Measurements from ENCODE around the gene ADGRG3. TPM values are rescaled to one million over a fixed set of nuclear protein-coding genes. Genes with fewer than 3 reads are reported as not detected.

The ADGRG3 gene
- total and polyA plus RNA-seq, 11 donors = 0.12 to 1.4 (median 0.53) TPM

DNA sequence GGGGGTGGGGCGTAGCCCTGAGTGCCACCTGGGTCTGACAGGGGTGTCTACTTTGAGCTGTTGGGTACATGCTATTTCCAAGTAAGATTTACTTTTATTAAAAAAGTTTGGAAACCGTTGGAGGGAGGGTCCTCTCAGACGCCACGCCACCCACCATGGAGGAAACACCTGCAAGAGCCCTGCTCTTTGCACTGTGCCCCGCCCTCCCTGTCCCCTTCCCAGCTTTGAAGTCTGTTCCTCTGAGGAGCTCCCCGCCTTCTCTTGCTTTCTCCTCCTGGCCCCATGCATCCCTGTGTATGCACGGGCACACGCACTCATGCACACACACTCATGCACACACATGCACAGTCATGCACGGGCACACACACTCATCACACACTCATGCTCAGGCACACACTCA lies 24.2 kb upstream of the ADGRG3 start:
- H3K4me1 ChIP-seq = peaks cover 5 to 78% (median 48%) of the 10 kb centered on the region in 12 donors

DNA sequence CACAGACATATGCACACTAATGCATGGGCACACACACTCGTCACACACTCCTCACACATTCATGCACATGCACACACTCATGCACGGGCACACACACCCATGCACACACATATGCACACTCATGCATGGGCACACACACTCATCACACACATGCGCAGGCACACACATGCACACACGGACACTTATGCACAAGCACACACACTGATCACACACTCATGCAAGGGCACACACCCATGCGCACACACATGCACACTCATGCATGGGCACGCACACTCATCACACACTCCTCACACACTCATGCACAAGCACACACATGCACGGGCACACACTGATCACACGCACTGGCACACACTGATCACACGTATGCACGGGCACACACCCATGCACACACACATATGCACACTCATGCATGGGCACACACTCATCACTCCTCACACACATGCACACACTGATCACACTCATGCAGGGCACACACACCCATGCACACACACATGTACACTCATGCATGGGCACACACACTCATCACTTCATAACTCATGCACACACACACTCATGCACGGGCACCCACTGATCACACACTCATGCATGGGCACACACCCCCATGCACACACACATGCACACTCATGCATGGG lies 23.6 kb upstream of the ADGRG3 start:
- Histone ChIP-seq H3K9me3 (no peaks in the 10 kb centered on the region), H3K4me3 (no peak overlapping the region), H3K27ac (peak overlapping the region in 7 of 12 donors; percentile 72 to 93 (median 87)), H3K27me3 (no peaks in the 10 kb centered on the region), H3K4me1 (peaks cover 5 to 73% (median 43%) of the 10 kb centered on the region in 12 donors), H3K36me3 (no peaks in the 10 kb centered on the region)
- TF ChIP-seq, protein P1, sequence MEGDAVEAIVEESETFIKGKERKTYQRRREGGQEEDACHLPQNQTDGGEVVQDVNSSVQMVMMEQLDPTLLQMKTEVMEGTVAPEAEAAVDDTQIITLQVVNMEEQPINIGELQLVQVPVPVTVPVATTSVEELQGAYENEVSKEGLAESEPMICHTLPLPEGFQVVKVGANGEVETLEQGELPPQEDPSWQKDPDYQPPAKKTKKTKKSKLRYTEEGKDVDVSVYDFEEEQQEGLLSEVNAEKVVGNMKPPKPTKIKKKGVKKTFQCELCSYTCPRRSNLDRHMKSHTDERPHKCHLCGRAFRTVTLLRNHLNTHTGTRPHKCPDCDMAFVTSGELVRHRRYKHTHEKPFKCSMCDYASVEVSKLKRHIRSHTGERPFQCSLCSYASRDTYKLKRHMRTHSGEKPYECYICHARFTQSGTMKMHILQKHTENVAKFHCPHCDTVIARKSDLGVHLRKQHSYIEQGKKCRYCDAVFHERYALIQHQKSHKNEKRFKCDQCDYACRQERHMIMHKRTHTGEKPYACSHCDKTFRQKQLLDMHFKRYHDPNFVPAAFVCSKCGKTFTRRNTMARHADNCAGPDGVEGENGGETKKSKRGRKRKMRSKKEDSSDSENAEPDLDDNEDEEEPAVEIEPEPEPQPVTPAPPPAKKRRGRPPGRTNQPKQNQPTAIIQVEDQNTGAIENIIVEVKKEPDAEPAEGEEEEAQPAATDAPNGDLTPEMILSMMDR (IDR thresholded peaks at IDR 0.05) = no peak
- no peak for TF ChIP-seq POLR2A (IDR thresholded peaks at IDR 0.05)
- DNase-seq (no peak), ATAC-seq (no peak)
- WGBS, 4 donors = 77 to 97% (median 90%) methylated on average over 11 of the region's 11 CpGs
- intact Hi-C loops (cut with DNase I) = loop anchor here in 6 of 10 donors (5.0 kb wide), 4 partner anchors 37 to 78 kb away; no protein-coding TSS in a partner anchor

More for the DNA sequence above, 24.2 kb upstream of the ADGRG3 start:
- TF ChIP-seq POLR2A (IDR thresholded peaks at IDR 0.05) = no peak
- TF ChIP-seq, protein P1 (IDR thresholded peaks at IDR 0.05) = no peak
- Histone ChIP-seq H3K36me3 (no peaks in the 10 kb centered on the region), H3K27me3 (no peaks in the 10 kb centered on the region), H3K27ac (peak overlapping the region in 8 of 12 donors; percentile 51 to 92 (median 63)), H3K9me3 (no peaks in the 10 kb centered on the region), H3K4me3 (no peak overlapping the region)
- intact Hi-C loops (cut with DNase I) = no loop called here
- WGBS, 4 donors = 59 to 72% (median 65%) methylated on average over 9 of the region's 9 CpGs
- DNase-seq (no peak), ATAC-seq (no peak)

DNA sequence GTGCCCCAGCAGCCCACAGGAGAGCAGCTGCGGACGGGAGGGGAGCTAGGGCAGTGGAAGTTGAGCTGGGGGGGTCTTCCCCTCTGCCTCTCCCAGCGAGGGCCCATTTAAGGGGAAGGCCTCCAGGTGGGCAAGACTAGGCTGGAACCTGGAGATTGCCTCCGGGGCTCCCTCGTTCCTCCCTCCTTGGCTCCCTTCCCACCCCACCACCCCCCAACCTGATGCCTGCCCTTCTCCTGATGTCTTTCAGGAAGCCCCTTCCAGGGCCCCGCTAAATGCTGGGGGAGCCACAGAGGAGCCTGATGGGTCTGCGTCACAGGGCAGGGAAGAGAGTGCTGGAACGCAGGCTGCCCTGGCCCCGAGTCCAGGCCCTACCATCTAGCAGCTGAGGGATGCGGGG lies 22.9 kb upstream of the ADGRG3 start:
- Histone ChIP-seq H3K27me3 (no peaks in the 10 kb centered on the region), H3K4me3 (peak overlapping the region in 2 of 12 donors; percentile 11 to 14), H3K36me3 (peaks cover 0 to 4% (median 0%) of the 10 kb centered on the region in 9 donors), H3K9me3 (no peaks in the 10 kb centered on the region), H3K27ac (peak overlapping the region; percentile 56 to 93 (median 84)), H3K4me1 (peaks cover under 1 to 68% (median 39%) of the 10 kb centered on the region in 12 donors)
- no peak for ATAC-seq
- intact Hi-C loops (cut with DNase I) = loop anchor here in 6 of 10 donors (5.0 kb wide), 4 partner anchors 38 to 77 kb away; no protein-coding TSS in a partner anchor
- WGBS, 4 donors = 42 to 54% (median 51%) methylated on average over 8 to 10 of the region's 10 CpGs
- no peak for DNase-seq
- TF ChIP-seq, protein P1 (IDR thresholded peaks at IDR 0.05) = no peak
- no peak for TF ChIP-seq POLR2A (IDR thresholded peaks at IDR 0.05)

DNA sequence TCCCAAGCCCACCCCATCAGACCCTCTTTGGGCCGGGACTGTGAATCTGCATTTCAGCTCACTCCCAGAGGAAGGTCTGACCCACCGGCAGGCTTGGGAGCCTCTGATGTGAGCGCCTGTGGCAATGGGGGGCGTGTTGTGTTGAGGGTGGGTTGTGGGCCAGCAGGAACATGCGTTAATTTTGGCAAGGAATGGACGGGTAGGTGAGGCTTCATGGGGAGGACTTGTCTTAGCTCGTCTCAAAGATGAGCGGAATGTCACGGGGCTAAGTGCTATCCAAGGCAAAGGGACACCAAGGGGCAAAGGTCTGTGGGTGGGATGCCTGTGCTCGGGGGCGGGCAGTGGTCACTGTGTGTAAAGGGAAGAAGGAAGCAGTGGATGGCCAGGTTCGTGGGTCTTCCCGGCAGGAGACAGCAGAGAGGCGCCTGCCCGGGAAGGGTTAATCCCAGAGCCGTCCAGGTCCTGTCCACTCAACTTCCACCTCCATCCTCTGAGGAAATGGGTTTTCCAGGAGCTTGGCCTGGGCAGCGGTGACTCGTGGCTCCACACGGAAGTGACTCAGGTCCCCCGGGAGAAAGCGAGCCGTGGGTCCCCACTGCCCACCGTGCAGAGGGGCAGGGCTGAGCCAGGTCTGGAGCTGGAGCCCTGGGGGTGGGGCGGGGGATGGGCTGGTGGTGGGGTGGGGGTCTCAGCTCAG lies 22.3 kb upstream of the ADGRG3 start:
- DNase-seq = peak; percentile 77 to 85 (median 82)
- Histone ChIP-seq H3K27ac (peak overlapping the region; percentile 71 to 93 (median 86)), H3K4me3 (peak overlapping the region in 5 of 12 donors; percentile 11 to 26 (median 20)), H3K27me3 (no peaks in the 10 kb centered on the region), H3K36me3 (peaks cover 0 to 8% (median 0%) of the 10 kb centered on the region in 9 donors), H3K4me1 (peaks cover 0 to 61% (median 33%) of the 10 kb centered on the region in 12 donors), H3K9me3 (no peaks in the 10 kb centered on the region)
- intact Hi-C loops (cut with DNase I) = loop anchor here in 6 of 10 donors (5.0 kb wide), 4 partner anchors 39 to 76 kb away; no protein-coding TSS in a partner anchor
- ATAC-seq = peak; percentile 67 to 83 (median 72)
- WGBS, 4 donors = 32 to 42% (median 36%) methylated on average over 17 to 24 of the region's 24 CpGs
- TF ChIP-seq, protein P1 (IDR thresholded peaks at IDR 0.05) = no peak
- TF ChIP-seq POLR2A (IDR thresholded peaks at IDR 0.05) = no peak
